Loucy (cell line): ENCODE results near the gene CIRBP.
A peak's percentile ranks its signal among the peaks of the same experiment; 100 is the strongest.

Experiments
- H2AFZ ChIP-seq: fragments of 200-600 bp; sonication (generic); 2 replicates; pipeline ENCODE4 v1.6.0; 2016; ENCODE audit warnings: antibody characterized with exemption, mild to moderate bottlenecking, low read length, moderate library complexity
- H3F3A ChIP-seq: fragments of 200-600 bp; 2 replicates; pipeline ENCODE4 v1.6.0; 2016; ENCODE audit warnings: antibody characterized with exemption, low read depth, mild to moderate bottlenecking
- H3K27me3 ChIP-seq: fragments of 200-600 bp; sonication (generic); 2 replicates; pipeline ENCODE4 v1.6.1; 2014; ENCODE audit warnings: low read length, mild to moderate bottlenecking; ENCODE audit not compliant: insufficient read depth, poor library complexity, severe bottlenecking
- H3K36me3 ChIP-seq: fragments of 200-600 bp; sonication (generic); 2 replicates; pipeline ENCODE4 v1.6.1; 2016; ENCODE audit warnings: low read length; ENCODE audit not compliant: insufficient read depth
- H3K4me1 ChIP-seq: fragments of 200-600 bp; sonication (generic); 2 replicates; pipeline ENCODE4 v1.5.1; 2014; ENCODE audit warnings: low read length, mild to moderate bottlenecking; ENCODE audit not compliant: insufficient read depth, poor library complexity, severe bottlenecking
- H3K4me2 ChIP-seq: fragments of 200-600 bp; sonication (generic); 2 replicates; pipeline ENCODE4 v1.6.0; 2014; ENCODE audit warnings: antibody characterized with exemption, low read length, low read depth, mild to moderate bottlenecking; ENCODE audit not compliant: poor library complexity, severe bottlenecking
- H3K4me3 ChIP-seq: fragments of 200-600 bp; sonication (generic); 2 replicates; pipeline ENCODE4 v1.5.1; 2014; ENCODE audit warnings: low read length, mild to moderate bottlenecking, mixed read lengths; ENCODE audit not compliant: poor library complexity, severe bottlenecking
- H3K79me2 ChIP-seq: fragments of 200-600 bp; sonication (generic); 2 replicates; pipeline ENCODE4 v1.6.1; 2014; ENCODE audit warnings: low read length; ENCODE audit not compliant: insufficient read depth
- H3K9ac ChIP-seq: fragments of 200-600 bp; sonication (generic); 2 replicates; pipeline ENCODE4 v1.6.0; 2014; ENCODE audit warnings: mild to moderate bottlenecking, low read depth, low read length, moderate library complexity; ENCODE audit not compliant: poor library complexity, severe bottlenecking
- H3K9me2 ChIP-seq: fragments of 200-600 bp; sonication (generic); replicated peaks from 2 replicates; pipeline ENCODE4 v1.6.1; 2016; ENCODE audit warnings: low read depth, low read length, mixed read lengths
- H3K9me3 ChIP-seq: fragments of 200-600 bp; sonication (generic); 2 replicates; pipeline ENCODE4 v1.6.1; 2014; ENCODE audit warnings: mild to moderate bottlenecking, antibody characterized with exemption, low read length, low read depth; ENCODE audit not compliant: insufficient read depth
- H4K20me1 ChIP-seq: fragments of 200-600 bp; sonication (generic); 2 replicates; pipeline ENCODE4 v1.6.0; 2014; ENCODE audit warnings: antibody characterized with exemption, low read length, mild to moderate bottlenecking; ENCODE audit not compliant: insufficient read depth, poor library complexity, severe bottlenecking
- EZH2phosphoT487 ChIP-seq: fragments of 200-600 bp; IDR thresholded peaks from 2 replicates; pipeline ENCODE4 v1.6.1; 2018; ENCODE audit warnings: antibody characterized with exemption, mild to moderate bottlenecking, moderate library complexity, borderline replicate concordance
- TF ChIP-seq, protein P1 (sequence below): fragments of 200-600 bp; sonication (generic); conservative IDR thresholded peaks from 2 replicates; pipeline ENCODE4 v1.5.1; 2014; ENCODE audit warnings: mild to moderate bottlenecking, antibody characterized with exemption, low read length

The CIRBP gene

DNA sequence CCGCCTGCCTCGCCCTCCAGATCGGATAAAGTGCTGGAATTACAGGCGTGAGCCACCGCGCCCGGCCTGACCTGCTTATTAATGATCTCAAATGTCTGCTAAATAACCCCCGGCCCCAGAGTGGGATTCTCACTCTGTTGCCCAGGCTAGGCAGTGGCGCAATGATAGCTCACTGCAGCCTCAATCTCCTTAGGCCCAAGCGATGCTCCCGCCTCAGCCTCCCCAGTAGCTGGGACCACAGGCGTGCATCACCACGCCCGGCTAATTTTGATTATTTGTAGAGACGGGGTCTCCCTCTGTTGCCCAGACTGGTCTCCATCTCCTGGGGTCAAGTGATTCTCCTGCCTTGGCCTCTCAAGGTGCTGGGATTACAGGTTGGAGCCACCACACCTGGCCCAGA, 28.2 kb upstream of the CIRBP start:
- peaks cover 10% of the 10 kb centered on the region; the same call in 1 of the 2 replicates for H3F3A ChIP-seq
- no peaks in the 10 kb centered on the region for H3K36me3 ChIP-seq
- peaks cover 27% of the 10 kb centered on the region for H3K79me2 ChIP-seq
- peaks cover 30% of the 10 kb centered on the region for H3K4me1 ChIP-seq
- no peak for TF ChIP-seq EZH2phosphoT487
- TF ChIP-seq, protein P1, sequence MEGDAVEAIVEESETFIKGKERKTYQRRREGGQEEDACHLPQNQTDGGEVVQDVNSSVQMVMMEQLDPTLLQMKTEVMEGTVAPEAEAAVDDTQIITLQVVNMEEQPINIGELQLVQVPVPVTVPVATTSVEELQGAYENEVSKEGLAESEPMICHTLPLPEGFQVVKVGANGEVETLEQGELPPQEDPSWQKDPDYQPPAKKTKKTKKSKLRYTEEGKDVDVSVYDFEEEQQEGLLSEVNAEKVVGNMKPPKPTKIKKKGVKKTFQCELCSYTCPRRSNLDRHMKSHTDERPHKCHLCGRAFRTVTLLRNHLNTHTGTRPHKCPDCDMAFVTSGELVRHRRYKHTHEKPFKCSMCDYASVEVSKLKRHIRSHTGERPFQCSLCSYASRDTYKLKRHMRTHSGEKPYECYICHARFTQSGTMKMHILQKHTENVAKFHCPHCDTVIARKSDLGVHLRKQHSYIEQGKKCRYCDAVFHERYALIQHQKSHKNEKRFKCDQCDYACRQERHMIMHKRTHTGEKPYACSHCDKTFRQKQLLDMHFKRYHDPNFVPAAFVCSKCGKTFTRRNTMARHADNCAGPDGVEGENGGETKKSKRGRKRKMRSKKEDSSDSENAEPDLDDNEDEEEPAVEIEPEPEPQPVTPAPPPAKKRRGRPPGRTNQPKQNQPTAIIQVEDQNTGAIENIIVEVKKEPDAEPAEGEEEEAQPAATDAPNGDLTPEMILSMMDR: no peak
- peak overlapping the region; percentile 58 for H3K9ac ChIP-seq
- H3K27me3 ChIP-seq: no peaks in the 10 kb centered on the region
- peak overlapping the region; percentile 80 for H3K4me2 ChIP-seq
- peak overlapping the region; percentile 91 for H3K4me3 ChIP-seq
- H4K20me1 ChIP-seq: peaks cover 8% of the 10 kb centered on the region
- no peaks in the 10 kb centered on the region for H3K9me3 ChIP-seq
- peak overlapping the region; percentile 87 for H2AFZ ChIP-seq
- no peaks in the 10 kb centered on the region for H3K9me2 ChIP-seq

DNA sequence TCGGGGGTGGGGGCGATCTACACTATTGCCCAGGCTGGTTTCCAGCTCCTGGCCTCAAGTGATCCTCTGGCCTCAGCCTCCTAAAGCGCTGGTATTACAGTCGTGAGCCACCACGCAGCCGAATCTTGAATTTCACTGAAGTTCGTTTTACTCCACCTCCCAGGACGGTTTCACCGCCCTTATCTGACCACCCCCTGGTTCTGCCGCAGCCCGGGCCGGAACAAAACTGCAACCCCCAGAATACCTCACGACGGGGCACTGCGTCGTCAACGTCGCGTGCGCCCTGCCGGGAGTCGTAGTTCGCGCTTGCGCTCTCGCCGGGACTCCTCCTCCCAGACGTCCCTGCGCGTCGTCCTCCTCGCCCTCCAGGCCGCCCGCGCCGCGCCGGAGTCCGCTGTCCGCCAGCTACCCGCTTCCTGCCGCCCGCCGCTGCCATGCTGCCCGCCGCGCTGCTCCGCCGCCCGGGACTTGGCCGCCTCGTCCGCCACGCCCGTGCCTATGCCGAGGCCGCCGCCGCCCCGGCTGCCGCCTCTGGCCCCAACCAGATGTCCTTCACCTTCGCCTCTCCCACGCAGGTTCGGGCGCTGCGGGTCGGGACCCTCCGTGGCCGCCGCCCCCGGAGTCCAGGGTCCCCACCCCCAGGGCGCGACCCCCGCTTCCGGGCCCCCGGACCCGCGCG, 27.6 kb upstream of the CIRBP start, which contains the start of gene ATP5F1D:
Gene ATP5F1D (plus strand): TSS at position 335 of the 679 bp plus-strand sequence. CDS start 100 bp downstream, at position 435.
- H3K4me1 ChIP-seq: peaks cover 30% of the 10 kb centered on the region
- H3K27me3 ChIP-seq: no peaks in the 10 kb centered on the region
- no peaks in the 10 kb centered on the region for H3K9me2 ChIP-seq
- TF ChIP-seq EZH2phosphoT487: no peak
- TF ChIP-seq, protein P1: no peak
- peaks cover 27% of the 10 kb centered on the region for H3K79me2 ChIP-seq
- H3K36me3 ChIP-seq: no peaks in the 10 kb centered on the region
- H4K20me1 ChIP-seq: peaks cover 8% of the 10 kb centered on the region
- H3K4me3 ChIP-seq: peak within 1 kb of the TSS; percentile 91
- peaks cover 10% of the 10 kb centered on the region; the same call in 1 of the 2 replicates for H3F3A ChIP-seq
- peak within 1 kb of the TSS; percentile 80 for H3K4me2 ChIP-seq
- peak within 1 kb of the TSS; percentile 87 for H2AFZ ChIP-seq
- peak within 1 kb of the TSS; percentile 92 for H3K9ac ChIP-seq
- no peaks in the 10 kb centered on the region for H3K9me3 ChIP-seq

DNA sequence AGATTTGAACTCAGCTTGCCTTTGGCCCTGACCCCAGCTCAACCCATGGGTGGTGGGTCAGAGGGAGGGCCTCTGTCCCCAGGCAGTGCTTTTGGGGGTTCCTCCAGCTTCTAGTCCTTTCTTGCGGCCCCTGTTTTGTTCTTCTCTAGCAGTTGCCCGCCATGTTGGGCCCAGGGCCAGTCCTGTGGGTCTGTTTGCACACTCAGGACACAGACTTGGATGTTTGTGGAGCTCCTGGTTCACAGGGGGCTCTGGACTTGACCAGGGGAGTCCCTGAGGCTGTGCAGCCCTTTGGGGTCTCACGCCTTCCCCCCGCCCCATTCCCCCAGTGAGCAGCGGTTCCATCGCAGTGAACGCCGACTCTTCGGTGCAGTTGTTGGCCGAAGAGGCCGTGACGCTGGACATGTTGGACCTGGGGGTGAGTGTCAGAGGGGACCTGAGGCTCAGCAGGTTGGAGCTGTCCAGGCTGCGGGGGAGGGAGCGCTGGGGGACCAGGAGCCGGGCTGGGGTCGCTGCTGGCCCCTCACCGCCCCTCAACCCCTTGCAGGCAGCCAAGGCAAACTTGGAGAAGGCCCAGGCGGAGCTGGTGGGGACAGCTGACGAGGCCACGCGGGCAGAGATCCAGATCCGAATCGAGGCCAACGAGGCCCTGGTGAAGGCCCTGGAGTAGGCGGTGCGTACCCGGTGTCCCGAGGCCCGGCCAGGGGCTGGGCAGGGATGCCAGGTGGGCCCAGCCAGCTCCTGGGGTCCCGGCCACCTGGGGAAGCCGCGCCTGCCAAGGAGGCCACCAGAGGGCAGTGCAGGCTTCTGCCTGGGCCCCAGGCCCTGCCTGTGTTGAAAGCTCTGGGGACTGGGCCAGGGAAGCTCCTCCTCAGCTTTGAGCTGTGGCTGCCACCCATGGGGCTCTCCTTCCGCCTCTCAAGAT, 25.1 kb upstream of the CIRBP start:
- Histone ChIP-seq H3K27me3 (no peaks in the 10 kb centered on the region), H2AFZ (no peak overlapping the region), H3K79me2 (peaks cover 27% of the 10 kb centered on the region), H3K9ac (peak overlapping the region; percentile 92), H4K20me1 (peaks cover 8% of the 10 kb centered on the region), H3K9me3 (no peaks in the 10 kb centered on the region), H3K4me1 (peaks cover 30% of the 10 kb centered on the region), H3K36me3 (no peaks in the 10 kb centered on the region), H3K4me2 (peak overlapping the region; percentile 80), H3F3A (peaks cover 5% of the 10 kb centered on the region; the same call in 1 of the 2 replicates), H3K4me3 (peak overlapping the region; percentile 91), H3K9me2 (no peaks in the 10 kb centered on the region)
- no peak for TF ChIP-seq EZH2phosphoT487
- TF ChIP-seq, protein P1: peak; percentile 81
